OCI-LY7 (cell line): ENCODE measurements around the gene SSX2IP. TPM values are rescaled to one million over a fixed set of nuclear protein-coding genes. Genes with fewer than 3 reads are reported as not detected.

Experiments used
- BruUV-seq: library from RNA; stranded (reverse); fragments of 400-500 nt; replicated peaks from 2 replicates; lab custom pipeline; 2021; lab: Mats Ljungman, UMichigan
- CTCF ChIA-PET: fragments of 300-600 bp; sonication (Branson Sonifier 250); formaldehyde crosslinking; loops from one replicate; lab custom pipeline; 2022; ENCODE audit warnings: antibody characterized with exemption; ENCODE audit not compliant: unreplicated experiment; lab: Charles Lee
- POLR2A ChIA-PET: fragments of 300-600 bp; sonication (Branson Sonifier 250); formaldehyde crosslinking; loops from one replicate; lab custom pipeline; 2022; ENCODE audit warnings: antibody characterized with exemption; lab: Charles Lee
- DNase-seq: peaks from one replicate; pipeline ENCODE4 v3.0.0-alpha.2; 2015; ENCODE audit warnings: low spot score
- H2AFZ ChIP-seq: fragments of 200-600 bp; sonication (generic), shearing (Covaris generic); 2 replicates; pipeline ENCODE4 v1.6.1; 2014; ENCODE audit warnings: mild to moderate bottlenecking, antibody characterized with exemption, low read length, moderate library complexity
- H3K27ac ChIP-seq: fragments of 200-600 bp; sonication (generic); 2 replicates; pipeline ENCODE4 v1.5.1; 2014; ENCODE audit warnings: mixed run types, low read depth, mild to moderate bottlenecking, moderate library complexity, low read length, inconsistent platforms; ENCODE audit not compliant: poor library complexity, severe bottlenecking
- H3K36me3 ChIP-seq: fragments of 200-600 bp; sonication (generic); 2 replicates; pipeline ENCODE4 v1.6.1; 2014; ENCODE audit warnings: mild to moderate bottlenecking, antibody characterized with exemption, low read length, moderate library complexity, mixed read lengths; ENCODE audit not compliant: insufficient read depth
- H3K4me1 ChIP-seq: fragments of 200-600 bp; sonication (generic); 2 replicates; pipeline ENCODE4 v1.5.1; 2014; ENCODE audit warnings: mild to moderate bottlenecking, low read length; ENCODE audit not compliant: insufficient read depth, poor library complexity, severe bottlenecking
- H3K4me2 ChIP-seq: fragments of 200-600 bp; sonication (generic); 2 replicates; pipeline ENCODE4 v1.6.1; 2014; ENCODE audit warnings: mild to moderate bottlenecking, low read length
- H3K4me3 ChIP-seq: fragments of 200-600 bp; sonication (generic); 2 replicates; pipeline ENCODE4 v1.5.1; 2014; ENCODE audit warnings: mild to moderate bottlenecking, low read depth, low read length; ENCODE audit not compliant: poor library complexity, severe bottlenecking
- H3K79me2 ChIP-seq: fragments of 200-600 bp; sonication (generic); 2 replicates; pipeline ENCODE4 v1.6.1; 2016; ENCODE audit warnings: low read depth, mild to moderate bottlenecking, low read length, moderate library complexity, mixed read lengths; ENCODE audit not compliant: insufficient read depth
- H3K9me2 ChIP-seq: fragments of 200-600 bp; sonication (generic); 2 replicates; pipeline ENCODE4 v1.6.1; 2016; ENCODE audit warnings: mild to moderate bottlenecking, low read length, mixed read lengths; ENCODE audit not compliant: insufficient read depth
- H3K9me3 ChIP-seq: fragments of 200-600 bp; sonication (generic); 2 replicates; pipeline ENCODE4 v1.6.1; 2014; ENCODE audit warnings: mild to moderate bottlenecking, mixed run types, low read length, mixed read lengths
- H4K20me1 ChIP-seq: fragments of 200-600 bp; sonication (generic); 2 replicates; pipeline ENCODE4 v1.6.1; 2014; ENCODE audit warnings: mild to moderate bottlenecking, antibody characterized with exemption, low read length, moderate library complexity, mixed read lengths; ENCODE audit not compliant: insufficient read depth
- EZH2phosphoT487 ChIP-seq: fragments of 200-600 bp; sonication (generic); IDR thresholded peaks from 2 replicates; pipeline ENCODE4 v1.6.1; 2018; ENCODE audit warnings: low read depth, borderline replicate concordance, mild to moderate bottlenecking, mixed run types, antibody characterized with exemption, low read length, moderate library complexity, mixed read lengths
- intact Hi-C: fragments of 100-400 bp; cut with micrococcal nuclease; formaldehyde crosslinking; loops from one replicate; pipeline ENCODE4 v1.10.0; 2022; ENCODE audit not compliant: unreplicated experiment
- total RNA-seq, 2 experiments: library from RNA; depleted of rRNA in 1 of 2; stranded (reverse); fragments of >200 nt in 1 of 2; shearing (Covaris generic) in 1 of 2; gene quantifications; 2 replicates each; pipeline ENCODE4 v1.2.3, GENCODE V29; 2014 to 2022
- TF ChIP-seq, protein P1 (sequence below): fragments of 200-600 bp; sonication (generic); conservative IDR thresholded peaks from 2 replicates; pipeline ENCODE4 v1.5.1; 2014; ENCODE audit warnings: mild to moderate bottlenecking, antibody characterized with exemption, low read length, moderate library complexity, mixed read lengths

SSX2IP gene
- total RNA-seq, 2 experiments from 2014 or later: 24.1 to 24.4 TPM

DNA sequence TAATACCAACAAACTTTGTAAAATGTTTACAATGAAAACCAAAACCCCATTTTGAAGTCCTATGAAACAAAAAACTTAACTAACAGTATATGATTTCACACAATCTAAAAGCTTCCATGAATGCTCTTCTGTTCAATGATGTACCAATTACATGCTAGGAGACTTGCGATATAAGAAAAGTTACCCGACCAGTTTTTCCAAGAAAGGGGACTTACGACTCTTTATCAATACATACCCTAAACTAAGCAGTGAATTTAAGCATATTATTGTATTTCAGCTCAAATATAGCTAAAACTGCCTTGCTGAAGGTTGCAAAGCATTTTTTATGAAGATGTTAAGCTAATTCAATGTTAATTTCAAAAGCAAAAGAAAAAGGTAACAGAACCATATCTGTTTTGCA, 15.6 kb downstream of the SSX2IP start:
- Histone ChIP-seq H3K4me3 (no peak overlapping the region), H3K27ac (no peak overlapping the region), H2AFZ (no peak overlapping the region), H4K20me1 (no peaks in the 10 kb centered on the region), H3K4me1 (no peaks in the 10 kb centered on the region), H3K36me3 (peaks cover 20% of the 10 kb centered on the region), H3K79me2 (peaks cover 5% of the 10 kb centered on the region; the same call in 1 of the 2 replicates), H3K4me2 (no peak overlapping the region), H3K9me2 (no peaks in the 10 kb centered on the region), H3K9me3 (no peaks in the 10 kb centered on the region)
- ChIA-PET POLR2A (interaction anchor here (1.1 to 1.3 kb wide), 2 partner anchors 9 kb away, joined by 3 to 5 read pairs; no protein-coding TSS in a partner anchor), CTCF (no interaction called here)
- DNase-seq: no peak
- no TSS peak for BruUV-seq
- intact Hi-C loops: no loop called here
- TF ChIP-seq, protein P1, sequence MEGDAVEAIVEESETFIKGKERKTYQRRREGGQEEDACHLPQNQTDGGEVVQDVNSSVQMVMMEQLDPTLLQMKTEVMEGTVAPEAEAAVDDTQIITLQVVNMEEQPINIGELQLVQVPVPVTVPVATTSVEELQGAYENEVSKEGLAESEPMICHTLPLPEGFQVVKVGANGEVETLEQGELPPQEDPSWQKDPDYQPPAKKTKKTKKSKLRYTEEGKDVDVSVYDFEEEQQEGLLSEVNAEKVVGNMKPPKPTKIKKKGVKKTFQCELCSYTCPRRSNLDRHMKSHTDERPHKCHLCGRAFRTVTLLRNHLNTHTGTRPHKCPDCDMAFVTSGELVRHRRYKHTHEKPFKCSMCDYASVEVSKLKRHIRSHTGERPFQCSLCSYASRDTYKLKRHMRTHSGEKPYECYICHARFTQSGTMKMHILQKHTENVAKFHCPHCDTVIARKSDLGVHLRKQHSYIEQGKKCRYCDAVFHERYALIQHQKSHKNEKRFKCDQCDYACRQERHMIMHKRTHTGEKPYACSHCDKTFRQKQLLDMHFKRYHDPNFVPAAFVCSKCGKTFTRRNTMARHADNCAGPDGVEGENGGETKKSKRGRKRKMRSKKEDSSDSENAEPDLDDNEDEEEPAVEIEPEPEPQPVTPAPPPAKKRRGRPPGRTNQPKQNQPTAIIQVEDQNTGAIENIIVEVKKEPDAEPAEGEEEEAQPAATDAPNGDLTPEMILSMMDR: no peak
- no peak for TF ChIP-seq EZH2phosphoT487

DNA sequence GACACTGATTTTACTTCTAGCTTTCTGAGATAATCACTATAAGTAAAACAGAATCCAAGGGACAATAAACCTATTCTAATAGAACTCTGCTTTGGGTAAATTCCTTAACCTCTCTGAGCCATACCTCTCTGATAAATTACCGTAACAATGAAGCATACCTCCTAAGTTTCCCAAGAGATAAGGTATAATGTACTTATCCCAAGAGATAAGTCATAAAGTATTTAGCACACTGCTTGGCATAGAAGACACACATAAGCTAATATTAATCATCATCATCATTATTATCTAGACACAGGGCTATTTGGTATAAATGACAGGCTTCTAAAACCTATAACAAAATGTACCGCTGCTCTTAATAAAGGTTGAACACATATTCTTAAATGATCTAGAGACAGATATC, 16.2 kb downstream of the SSX2IP start:
- no peak for DNase-seq
- intact Hi-C loops: no loop called here
- peaks cover 5% of the 10 kb centered on the region; the same call in 1 of the 2 replicates for H3K79me2 ChIP-seq
- H2AFZ ChIP-seq: no peak overlapping the region
- no peaks in the 10 kb centered on the region for H3K9me3 ChIP-seq
- H3K9me2 ChIP-seq: no peaks in the 10 kb centered on the region
- ChIA-PET CTCF (no interaction called here), POLR2A (interaction anchor here (1.1 kb wide), 1 partner anchor 8 kb away, joined by 3 read pairs; no protein-coding TSS in a partner anchor)
- no peak overlapping the region for H3K4me2 ChIP-seq
- no peak for TF ChIP-seq EZH2phosphoT487
- TF ChIP-seq, protein P1: no peak
- H3K4me3 ChIP-seq: no peak overlapping the region
- H3K4me1 ChIP-seq: no peaks in the 10 kb centered on the region
- H3K36me3 ChIP-seq: peaks cover 24% of the 10 kb centered on the region
- BruUV-seq: no TSS peak
- H4K20me1 ChIP-seq: no peaks in the 10 kb centered on the region
- no peak overlapping the region for H3K27ac ChIP-seq

DNA sequence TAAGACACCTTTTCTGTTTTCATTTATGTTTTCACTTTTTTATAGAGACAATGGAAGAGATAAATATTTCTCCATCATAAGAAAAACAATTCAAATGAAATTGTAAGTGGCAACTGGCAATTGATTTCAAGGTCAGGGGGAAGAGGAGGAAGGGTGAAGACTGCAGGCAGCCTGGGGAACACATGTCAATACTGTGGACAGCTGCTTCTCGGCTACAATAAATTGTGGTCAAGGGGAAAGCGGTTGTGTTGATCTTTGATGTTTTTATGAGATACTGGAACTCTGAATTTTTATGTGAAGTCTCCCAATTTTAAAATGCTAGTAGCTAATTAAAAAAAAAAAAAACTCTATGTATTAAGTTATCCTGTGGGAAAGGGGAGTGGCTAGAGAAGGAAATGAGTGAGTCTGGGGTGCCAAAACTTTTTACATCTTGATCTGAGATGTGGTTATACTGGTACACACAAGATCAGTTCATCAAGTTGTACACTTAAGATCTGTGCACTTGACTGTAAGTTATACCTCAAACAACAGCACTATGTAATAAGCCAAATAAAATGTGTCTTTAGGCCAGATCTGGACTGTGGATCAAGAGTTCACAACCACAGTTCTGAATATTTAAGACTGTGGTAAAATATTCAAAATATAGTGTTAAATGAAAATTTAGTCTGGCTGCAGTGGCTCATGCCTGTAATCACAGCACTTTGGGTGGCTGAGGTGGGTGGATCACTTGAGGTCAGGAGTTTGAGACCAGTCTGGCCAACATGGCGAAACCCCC, 18.0 kb downstream of the SSX2IP start:
- POLR2A ChIA-PET: no interaction called here
- H3K4me3 ChIP-seq: no peak overlapping the region
- intact Hi-C loops: no loop called here
- TF ChIP-seq EZH2phosphoT487: no peak
- TF ChIP-seq, protein P1: no peak
- H2AFZ ChIP-seq: no peak overlapping the region
- H3K36me3 ChIP-seq: peaks cover 28% of the 10 kb centered on the region
- no peaks in the 10 kb centered on the region for H4K20me1 ChIP-seq
- H3K4me1 ChIP-seq: no peaks in the 10 kb centered on the region
- no peak for DNase-seq
- CTCF ChIA-PET: no interaction called here
- BruUV-seq: no TSS peak
- H3K9me3 ChIP-seq: no peaks in the 10 kb centered on the region
- H3K79me2 ChIP-seq: no peaks in the 10 kb centered on the region; the same call in 1 of the 2 replicates
- no peaks in the 10 kb centered on the region for H3K9me2 ChIP-seq
- no peak overlapping the region for H3K4me2 ChIP-seq
- H3K27ac ChIP-seq: no peak overlapping the region
